GM23338 (cell line): ENCODE measurements around the gene ZNF74. TPM values are rescaled to one million over a fixed set of nuclear protein-coding genes. Genes with fewer than 3 reads are reported as not detected.

Experiments
- ATAC-seq: fragments of 200-7000 bp; cut with Tn5 transposase; 3 replicates; pipeline ENCODE4 v1.9.1; 2020
- DNase-seq: peaks from one replicate; pipeline ENCODE4 v3.0.0-alpha.2; 2015; ENCODE audit warnings: low spot score
- H2AFZ ChIP-seq: fragments of 200-600 bp; sonication (generic); 2 replicates; pipeline ENCODE4 v1.8.0; 2016; ENCODE audit warnings: antibody characterized with exemption, mild to moderate bottlenecking, moderate library complexity
- H3F3A ChIP-seq: fragments of 200-600 bp; sonication (generic); replicated peaks from 2 replicates; pipeline ENCODE4 v1.8.0; 2017; ENCODE audit warnings: antibody characterized with exemption, mixed run types, low read depth
- H3K27ac ChIP-seq: fragments of 200-600 bp; sonication (generic); 2 replicates; pipeline ENCODE4 v1.6.1; 2016; ENCODE audit warnings: low read depth
- H3K27me3 ChIP-seq: fragments of 200-600 bp; sonication (generic); 2 replicates; pipeline ENCODE4 v1.8.0; 2016; ENCODE audit warnings: mild to moderate bottlenecking, mixed run types, moderate library complexity; ENCODE audit not compliant: insufficient read depth
- H3K36me3 ChIP-seq: fragments of 200-600 bp; sonication (generic); 2 replicates; pipeline ENCODE4 v1.8.0; 2016; ENCODE audit warnings: mild to moderate bottlenecking; ENCODE audit not compliant: insufficient read depth
- H3K4me1 ChIP-seq: fragments of 200-600 bp; sonication (generic); 2 replicates; pipeline ENCODE4 v1.8.0; 2016; ENCODE audit warnings: mild to moderate bottlenecking, moderate library complexity; ENCODE audit not compliant: insufficient read depth
- H3K4me2 ChIP-seq: fragments of 200-600 bp; sonication (generic); 2 replicates; pipeline ENCODE4 v1.7.1; 2017; ENCODE audit warnings: mixed run types
- H3K4me3 ChIP-seq: fragments of 200-600 bp; sonication (generic); 2 replicates; pipeline ENCODE4 v1.6.1; 2016; ENCODE audit warnings: mixed run types
- H3K79me2 ChIP-seq: fragments of 200-600 bp; sonication (generic); replicated peaks from 2 replicates; pipeline ENCODE4 v1.8.0; 2017; ENCODE audit warnings: mild to moderate bottlenecking; ENCODE audit not compliant: insufficient read depth
- H3K9me2 ChIP-seq: fragments of 200-600 bp; sonication (generic); 2 replicates; pipeline ENCODE4 v1.8.0; 2017; ENCODE audit not compliant: insufficient read depth
- H4K20me1 ChIP-seq: fragments of 200-600 bp; sonication (generic); replicated peaks from 2 replicates; pipeline ENCODE4 v1.8.0; 2017; ENCODE audit warnings: mild to moderate bottlenecking; ENCODE audit not compliant: insufficient read depth
- H3K27ac Mint-ChIP-seq: 2 replicates; pipeline ENCODE4 v1.8.0; 2020; ENCODE audit warnings: inconsistent platforms, mild to moderate bottlenecking, moderate library complexity, mixed read lengths
- H3K27me3 Mint-ChIP-seq: 3 replicates; pipeline ENCODE4 v1.8.0; 2022; ENCODE audit warnings: low read depth, mild to moderate bottlenecking, moderate library complexity, mixed read lengths, inconsistent platforms; ENCODE audit not compliant: insufficient read depth, poor library complexity
- H3K36me3 Mint-ChIP-seq: 3 replicates; pipeline ENCODE4 v1.8.0; 2021; ENCODE audit warnings: low read depth, mild to moderate bottlenecking, inconsistent platforms, moderate library complexity, mixed read lengths
- H3K4me1 Mint-ChIP-seq: 3 replicates; pipeline ENCODE4 v1.8.0; 2020; ENCODE audit warnings: mild to moderate bottlenecking, inconsistent platforms, mixed read lengths
- H3K4me3 Mint-ChIP-seq: 3 replicates; pipeline ENCODE4 v1.8.0; 2021; ENCODE audit warnings: moderate library complexity, mild to moderate bottlenecking, inconsistent platforms, mixed read lengths
- H3K9me3 Mint-ChIP-seq: 3 replicates; pipeline ENCODE4 v1.8.0; 2020; ENCODE audit warnings: moderate library complexity, mild to moderate bottlenecking, inconsistent platforms, mixed read lengths
- CREB1 ChIP-seq: fragments of 250-450 bp; sonication (Bioruptor Pico); IDR thresholded peaks from 2 replicates; pipeline ENCODE4 v1.5.0; 2020; ENCODE audit warnings: low read depth, mild to moderate bottlenecking, moderate library complexity
- CTCF ChIP-seq, 2 experiments: fragments of 200-600 bp in 1 of 2; sonication (generic) in 1 of 2; conservative IDR thresholded peaks; 2 replicates each; pipeline versions ENCODE4 v1.5.1 to v1.6.1; 2016 to 2017; ENCODE audit warnings: antibody characterized with exemption in 2 of 2, low read depth in 2 of 2, mild to moderate bottlenecking in 2 of 2, moderate library complexity in 1 of 2
- ETS1 ChIP-seq: IDR thresholded peaks from 2 replicates; pipeline ENCODE4 v1.6.1; 2016; ENCODE audit warnings: antibody characterized with exemption
- EZH2 ChIP-seq: fragments of 200-600 bp; sonication (generic); IDR thresholded peaks from one replicate; pipeline ENCODE4 v1.8.0; 2017; ENCODE audit warnings: antibody characterized with exemption, mild to moderate bottlenecking, low read depth; ENCODE audit not compliant: unreplicated experiment
- EZH2phosphoT487 ChIP-seq: fragments of 200-600 bp; sonication (generic); IDR thresholded peaks from one replicate; pipeline ENCODE4 v1.8.1; 2018; ENCODE audit warnings: antibody characterized with exemption; ENCODE audit not compliant: unreplicated experiment
- REST ChIP-seq: IDR thresholded peaks from one replicate; pipeline ENCODE4 v1.6.1; 2018; ENCODE audit warnings: antibody characterized with exemption; ENCODE audit not compliant: unreplicated experiment
- STAT1 ChIP-seq: IDR thresholded peaks from one replicate; pipeline ENCODE4 v1.6.1; 2016; ENCODE audit warnings: antibody characterized with exemption; ENCODE audit not compliant: unreplicated experiment
- ZNF114 ChIP-seq: fragments of 250-450 bp; sonication (Bioruptor Pico); IDR thresholded peaks from 2 replicates; pipeline ENCODE4 v1.5.0; 2020; ENCODE audit warnings: mild to moderate bottlenecking, moderate library complexity
- ZNF331 ChIP-seq: fragments of 250-450 bp; sonication (Bioruptor Pico); IDR thresholded peaks from 2 replicates; pipeline ENCODE4 v1.5.0; 2020; ENCODE audit warnings: low read depth, mild to moderate bottlenecking, moderate library complexity
- polyA plus RNA-seq: library from polyadenylated mRNA; unstranded; fragments of >200 nt; fragmentation: Nextera tagmentation; extraction: Ambion mirVana; gene quantifications from 2 replicates; pipeline ENCODE4 v1.2.1, GENCODE V29; 2016
- total RNA-seq: library from RNA; depleted of rRNA; stranded (reverse); fragments of >200 nt; shearing (Covaris generic); gene quantifications from 2 replicates; pipeline ENCODE4 v1.2.3, GENCODE V29; 2014

Gene ZNF74
- total and polyA plus RNA-seq, 2 experiments from 2014 or later: 16.1 to 94.0 TPM

- Mint-ChIP-seq H3K27ac (no peak overlapping the region), H3K27me3 (peaks cover 20% of the 10 kb centered on the region), H3K36me3 (no peaks in the 10 kb centered on the region; the same call in 2 of the 3 replicates), H3K9me3 (no peaks in the 10 kb centered on the region), H3K4me3 (no peak overlapping the region), H3K4me1 (peaks cover 3% of the 10 kb centered on the region)
- H2AFZ ChIP-seq: no peak overlapping the region
- DNase-seq (no peak), ATAC-seq (no peak)
- no peak overlapping the region for H3K4me3 ChIP-seq
- H3K9me2 ChIP-seq: no peaks in the 10 kb centered on the region
- no peak overlapping the region for H3K4me2 ChIP-seq
- H3K4me1 ChIP-seq: no peaks in the 10 kb centered on the region
- no peak overlapping the region for H3K27ac ChIP-seq
- no peaks in the 10 kb centered on the region for H4K20me1 ChIP-seq
- TF ChIP-seq STAT1 (no peak), EZH2 (no peak), ETS1 (no peak)
- H3K79me2 ChIP-seq: no peaks in the 10 kb centered on the region
- H3K36me3 ChIP-seq: no peaks in the 10 kb centered on the region
- H3F3A ChIP-seq: no peaks in the 10 kb centered on the region
- H3K27me3 ChIP-seq: peaks cover 9% of the 10 kb centered on the region
These were observed 25.7 kb downstream of the ZNF74 start for GRCh38 chr22:20419664-20419951.

GRCh38 chr22:20420157-20420842, 26.3 kb downstream of the ZNF74 start:
- DNase-seq (no peak), ATAC-seq (no peak)
- H3K27ac Mint-ChIP-seq: no peak overlapping the region
- H3K27me3 Mint-ChIP-seq: peaks cover 26% of the 10 kb centered on the region
- H3K36me3 Mint-ChIP-seq: no peaks in the 10 kb centered on the region; the same call in 2 of the 3 replicates
- H3K79me2 ChIP-seq: no peaks in the 10 kb centered on the region
- H3K9me2 ChIP-seq: no peaks in the 10 kb centered on the region
- peaks cover 3% of the 10 kb centered on the region for H3K4me1 Mint-ChIP-seq
- H4K20me1 ChIP-seq: no peaks in the 10 kb centered on the region
- no peaks in the 10 kb centered on the region for H3K4me1 ChIP-seq
- H2AFZ ChIP-seq: no peak overlapping the region
- no peaks in the 10 kb centered on the region for H3K36me3 ChIP-seq
- TF ChIP-seq EZH2phosphoT487: no peak
- no peak for TF ChIP-seq CREB1 (CRISPR knock-in tag)
- no peak for TF ChIP-seq ZNF331 (CRISPR knock-in tag)
- no peak for TF ChIP-seq CTCF (conservative IDR thresholded peaks at IDR 0.05; ENCODE audit: low read depth in 2 of 2)
- TF ChIP-seq REST: no peak
- TF ChIP-seq ETS1: no peak
- TF ChIP-seq ZNF114 (CRISPR knock-in tag): no peak
- no peak overlapping the region for H3K4me3 Mint-ChIP-seq
- no peak overlapping the region for H3K27ac ChIP-seq
- no peak overlapping the region for H3K4me3 ChIP-seq
- peaks cover 15% of the 10 kb centered on the region for H3K27me3 ChIP-seq
- no peaks in the 10 kb centered on the region for H3K9me3 Mint-ChIP-seq
- no peak overlapping the region for H3K4me2 ChIP-seq
- H3F3A ChIP-seq: no peaks in the 10 kb centered on the region
